Skeletal muscle cell (primary cell): ENCODE results near the gene KRTAP10-3.
"Not testable (repeated sequence)": the region's sequence is repeated elsewhere in the genome, so short reads cannot be mapped to it uniquely, and the experiment has no call there.

Experiments
- DNase-seq: peaks from one replicate; pipeline ENCODE4 v3.0.0-alpha.2; 2010; ENCODE audit warnings: low read depth
- H3K4me3 ChIP-seq: 2 replicates; pipeline ENCODE4 v1.5.1; 2011; ENCODE audit warnings: low read depth, mild to moderate bottlenecking, control low read depth, low read length, moderate library complexity

The KRTAP10-3 gene

DNA sequence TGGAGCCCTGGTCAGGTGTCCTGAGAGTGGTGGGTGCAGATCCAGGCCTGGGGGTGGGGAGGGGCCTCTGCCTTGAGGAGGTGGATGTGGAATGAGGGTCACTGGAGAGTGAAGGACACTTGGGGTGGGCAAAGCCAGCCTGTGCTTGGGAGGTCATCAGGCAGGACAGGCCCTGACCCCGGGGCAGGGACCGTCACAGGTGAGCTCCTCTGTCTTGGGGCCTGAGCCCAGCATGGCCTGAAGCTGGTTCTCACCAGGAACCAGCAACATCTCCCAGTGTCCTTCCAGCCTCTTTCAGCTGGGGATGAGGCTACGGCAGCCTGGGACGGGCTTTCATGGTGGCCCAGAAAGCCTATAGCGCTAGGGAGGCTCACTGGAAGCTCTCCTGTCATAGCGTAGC lies 6.5 kb downstream of the KRTAP10-3 start:
- no peak overlapping the region for H3K4me3 ChIP-seq
- DNase-seq = no peak

DNA sequence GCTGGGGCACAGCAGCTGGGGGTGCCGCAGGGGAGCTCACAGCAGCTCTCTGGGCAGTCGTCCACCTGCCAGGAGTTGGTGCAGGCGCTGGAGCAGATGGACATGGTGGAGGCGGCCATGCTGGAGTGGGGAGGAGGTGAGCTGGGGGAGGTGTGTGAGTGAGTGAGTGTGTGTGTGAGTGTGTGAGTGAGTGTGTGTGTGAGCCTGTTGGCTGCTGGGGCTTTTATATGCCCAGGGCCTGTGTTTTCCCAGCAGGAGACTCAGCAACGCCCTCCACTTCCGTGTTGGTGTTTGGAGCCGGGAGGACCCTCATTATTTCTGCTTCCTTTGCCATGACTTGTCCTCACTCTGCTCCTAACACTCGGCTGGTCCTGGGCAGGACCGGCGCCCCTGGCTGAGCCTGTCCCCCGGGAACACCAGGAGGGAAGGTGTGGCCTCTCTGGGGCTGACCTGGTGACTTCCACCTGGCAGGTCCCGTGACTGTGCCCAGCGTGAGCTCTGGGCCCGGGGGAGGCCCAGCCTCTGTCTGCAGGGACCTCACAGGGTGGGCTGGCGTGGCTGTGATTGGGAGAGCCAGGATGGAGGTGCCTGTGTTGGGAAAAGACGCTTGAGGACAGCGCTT lies 7.1 kb downstream of the KRTAP10-3 start, which contains the start of gene KRTAP10-2:
KRTAP10-2 (minus strand) TSS at position 166 of the 622 bp plus-strand sequence; CDS start at position 119, 47 bp downstream.
- DNase-seq = no peak
- no peak within 1 kb of the TSS for H3K4me3 ChIP-seq

DNA sequence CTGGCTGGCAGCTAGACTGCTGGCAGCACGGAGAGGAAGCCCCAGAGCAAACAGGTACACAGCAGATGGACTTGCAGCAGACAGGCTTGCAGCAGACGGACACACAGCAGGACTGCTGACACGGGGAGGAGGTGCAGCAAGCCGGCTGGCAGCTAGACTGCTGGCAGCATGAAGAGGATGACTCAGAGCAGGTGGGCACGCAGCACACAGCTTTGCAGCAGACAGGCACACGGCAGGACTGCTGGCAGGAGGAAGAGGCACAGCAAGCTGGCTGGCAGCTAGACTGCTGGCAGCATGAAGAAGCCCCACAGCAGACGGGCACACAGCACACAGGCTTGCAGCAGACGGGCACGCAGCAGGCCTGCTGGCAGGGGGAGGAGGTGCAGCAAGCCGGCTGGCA lies 7.8 kb downstream of the KRTAP10-3 start:
- H3K4me3 ChIP-seq = no peak overlapping the region
- DNase-seq = no peak

DNA sequence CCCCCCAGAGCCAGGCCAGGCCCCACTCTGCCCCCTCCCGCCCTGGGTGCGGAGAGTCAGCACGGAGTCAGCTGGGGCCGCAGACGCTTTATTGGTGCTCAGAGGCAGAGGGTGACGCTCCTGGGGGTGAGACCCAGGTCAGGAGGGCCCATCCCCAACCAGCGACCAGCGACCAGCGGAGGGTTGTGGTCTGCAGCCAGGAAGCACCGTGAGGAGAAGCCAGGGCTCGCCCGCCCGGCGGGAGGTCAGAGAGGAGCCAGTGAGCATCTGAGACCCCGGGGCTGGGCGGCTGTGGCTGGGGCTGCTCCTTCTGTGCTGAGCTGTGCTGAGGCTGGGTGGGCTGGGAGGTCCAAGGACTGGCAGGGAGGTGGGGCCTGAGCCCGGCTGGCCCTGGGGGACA lies 8.3 kb downstream of the KRTAP10-3 start:
- not testable (repeated sequence) for DNase-seq, H3K4me3 ChIP-seq

DNA sequence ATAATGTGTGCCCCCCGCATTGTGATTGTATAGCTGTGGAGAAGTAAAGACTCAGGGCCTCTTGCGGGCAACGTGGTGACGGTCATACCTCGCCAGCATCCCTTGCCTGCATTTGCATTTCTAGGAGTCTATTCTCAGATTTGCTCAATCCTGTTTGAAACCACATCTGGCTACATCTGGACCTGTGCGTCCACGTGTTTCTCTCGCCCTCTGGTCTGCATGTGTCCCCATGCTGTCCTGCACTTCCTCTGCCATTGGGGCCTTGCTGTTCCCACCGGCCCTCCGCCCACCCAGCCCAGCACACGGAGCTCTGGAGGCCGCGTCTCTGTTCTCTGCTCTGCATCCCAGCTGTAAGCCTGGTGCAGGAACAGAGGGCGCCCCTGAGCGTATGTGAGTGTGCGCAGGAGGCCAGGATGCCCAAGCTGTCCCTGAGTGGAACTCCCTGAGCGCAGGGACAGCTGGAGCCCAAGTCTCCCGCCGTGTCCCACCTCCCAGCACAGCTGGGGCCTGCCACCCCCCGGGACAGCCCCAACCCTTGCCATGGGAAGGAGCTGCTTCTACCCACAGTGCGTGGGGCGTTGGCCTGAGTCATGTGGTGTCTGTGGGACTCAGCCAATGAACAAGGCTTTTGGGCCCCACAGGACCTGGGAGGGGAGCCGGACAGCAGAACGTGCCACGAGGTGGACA lies 8.9 kb downstream of the KRTAP10-3 start:
- H3K4me3 ChIP-seq = no peak overlapping the region
- DNase-seq = no peak

DNA sequence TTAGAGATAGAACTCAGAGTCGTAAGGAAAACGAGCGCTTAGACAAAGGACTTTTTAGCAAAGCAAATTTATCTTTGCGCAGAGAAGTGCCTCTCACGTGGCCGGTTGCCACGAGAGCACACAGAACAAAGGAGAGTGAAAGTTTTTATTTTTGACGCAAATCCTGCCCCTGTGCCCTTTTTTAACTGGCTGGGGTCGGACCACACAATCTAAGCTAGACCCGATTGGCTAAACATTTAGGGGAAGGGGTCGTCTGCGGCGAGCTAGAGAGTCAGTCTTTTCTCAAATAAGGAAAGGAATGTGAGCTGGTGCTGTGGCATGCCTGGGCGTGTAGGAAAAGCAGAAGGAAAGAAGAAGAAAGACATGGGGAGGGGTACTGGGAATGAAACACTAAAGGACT lies 9.7 kb downstream of the KRTAP10-3 start:
- DNase-seq = no peak
- no peak overlapping the region for H3K4me3 ChIP-seq

DNA sequence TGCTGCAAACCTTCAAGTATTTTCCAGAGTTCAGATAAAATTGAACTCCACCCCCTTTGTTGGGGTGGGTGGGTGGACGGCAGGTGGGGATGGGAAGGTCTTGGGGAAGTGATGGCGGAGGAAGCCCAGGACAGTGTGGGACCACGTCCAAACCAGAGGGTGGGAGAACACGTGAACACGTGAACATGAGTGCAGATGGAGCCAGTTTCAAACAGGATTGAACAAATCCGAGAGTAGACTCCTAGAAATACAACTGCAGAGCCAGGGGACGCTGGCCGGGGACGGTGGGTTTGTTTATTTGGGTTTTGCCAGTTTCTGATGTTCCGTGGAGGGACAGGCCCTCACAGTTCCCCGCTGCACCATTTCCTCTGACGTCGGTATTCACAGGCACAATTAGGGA lies 10.2 kb downstream of the KRTAP10-3 start:
- no peak overlapping the region for H3K4me3 ChIP-seq

DNA sequence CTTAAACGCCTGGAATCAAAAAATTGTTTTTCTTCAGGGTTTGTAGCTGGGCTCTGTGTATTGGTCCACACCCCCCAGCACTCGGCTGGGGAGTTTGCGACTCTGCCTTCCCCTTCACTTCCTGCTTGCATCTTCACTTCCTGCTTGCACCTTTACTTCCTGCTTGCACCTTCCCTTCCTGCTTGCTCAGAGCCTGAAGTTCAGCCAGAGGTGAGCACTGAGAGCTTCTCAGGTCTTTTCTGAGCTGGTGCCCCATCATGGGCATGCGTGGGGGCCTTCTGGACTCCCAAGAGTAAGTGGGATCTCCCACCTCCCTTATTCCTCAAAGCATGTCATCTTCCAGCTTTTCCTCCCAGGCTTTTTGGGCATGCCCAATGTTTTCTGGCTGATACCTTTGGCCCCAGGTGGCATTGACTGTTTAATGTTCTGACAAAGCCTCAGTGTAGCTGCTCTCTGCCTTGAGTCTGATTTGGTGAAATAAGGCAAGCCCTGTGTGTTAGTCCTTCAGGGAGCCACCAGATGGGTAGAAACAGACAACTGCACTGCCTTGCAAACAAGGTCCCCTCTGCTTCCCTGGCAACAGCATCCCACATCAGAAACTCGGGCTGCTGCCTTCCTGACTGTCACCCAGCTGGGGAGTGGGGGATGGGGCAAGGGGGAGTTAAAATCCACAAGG lies 10.8 kb downstream of the KRTAP10-3 start:
- no peak for DNase-seq

More for the DNA sequence above, 10.2 kb downstream of the KRTAP10-3 start:
- DNase-seq = no peak

DNA sequence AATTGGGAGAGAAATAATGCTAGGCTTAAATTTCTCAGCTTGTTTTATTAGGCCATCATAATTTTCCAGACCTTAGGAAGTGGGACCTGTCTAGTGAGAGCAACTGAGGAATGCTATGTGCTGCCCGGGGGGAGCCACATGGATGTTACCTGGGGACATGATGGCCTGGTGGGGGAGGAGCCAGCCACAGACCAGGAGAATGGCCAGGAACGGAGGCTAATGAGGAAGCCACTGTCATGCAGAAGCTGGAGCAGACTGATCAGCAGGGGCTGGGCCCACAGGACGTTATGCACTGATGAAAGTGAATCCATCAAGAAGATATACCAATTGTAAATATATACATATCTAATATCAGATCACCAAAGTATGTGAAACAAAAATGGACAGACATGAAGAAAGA lies 14.0 kb downstream of the KRTAP10-3 start:
- no peak for DNase-seq
- H3K4me3 ChIP-seq = no peak overlapping the region

More for the DNA sequence above, 10.8 kb downstream of the KRTAP10-3 start:
- H3K4me3 ChIP-seq = no peak overlapping the region

DNA sequence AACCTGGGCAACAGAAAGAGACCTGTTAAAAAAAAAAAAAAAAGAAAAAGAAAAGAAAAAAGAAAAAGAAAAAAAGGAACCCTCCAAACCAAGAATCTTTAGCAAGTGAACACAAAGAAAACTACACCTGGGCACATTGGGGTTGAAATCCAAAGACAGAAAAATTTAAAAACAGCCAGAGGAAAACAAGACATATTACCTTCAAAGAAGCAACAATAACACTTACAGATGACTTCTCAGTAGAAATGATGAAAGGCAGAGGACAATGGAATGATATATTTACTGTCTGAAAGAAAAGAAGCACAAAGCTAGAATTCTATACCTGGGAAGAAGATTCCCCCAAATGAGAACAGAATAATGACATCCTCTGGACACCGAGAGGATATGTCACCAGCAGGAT lies 15.9 kb downstream of the KRTAP10-3 start:
- no peak for DNase-seq
- no peak overlapping the region for H3K4me3 ChIP-seq

DNA sequence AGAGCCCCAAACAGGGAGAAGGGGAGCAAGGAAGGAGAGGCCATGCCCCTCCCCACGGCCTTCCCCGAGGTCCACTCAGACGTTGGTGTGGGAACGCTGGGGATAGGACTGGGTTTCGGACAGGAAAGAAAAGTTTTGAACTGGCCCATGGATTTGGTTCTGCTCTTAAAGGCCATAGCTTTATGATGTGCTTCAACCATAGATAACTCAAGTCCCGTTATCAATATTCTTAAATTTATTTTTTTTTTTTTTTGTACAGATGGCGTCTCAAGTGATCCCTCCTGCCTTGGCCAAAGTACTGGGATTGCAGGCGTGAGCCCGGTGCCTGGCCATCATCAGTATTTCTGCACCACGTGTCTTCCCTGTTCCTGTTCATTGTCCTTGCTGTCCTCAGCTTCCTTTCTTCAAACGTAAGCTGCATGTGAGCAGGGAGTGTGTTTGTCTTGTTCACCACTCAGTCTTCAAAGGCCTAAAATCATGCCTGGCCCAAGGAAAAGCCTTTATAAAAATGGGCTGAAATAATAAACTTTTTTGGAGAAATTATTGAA lies 17.8 kb downstream of the KRTAP10-3 start:
- DNase-seq = no peak
- no peak overlapping the region for H3K4me3 ChIP-seq

DNA sequence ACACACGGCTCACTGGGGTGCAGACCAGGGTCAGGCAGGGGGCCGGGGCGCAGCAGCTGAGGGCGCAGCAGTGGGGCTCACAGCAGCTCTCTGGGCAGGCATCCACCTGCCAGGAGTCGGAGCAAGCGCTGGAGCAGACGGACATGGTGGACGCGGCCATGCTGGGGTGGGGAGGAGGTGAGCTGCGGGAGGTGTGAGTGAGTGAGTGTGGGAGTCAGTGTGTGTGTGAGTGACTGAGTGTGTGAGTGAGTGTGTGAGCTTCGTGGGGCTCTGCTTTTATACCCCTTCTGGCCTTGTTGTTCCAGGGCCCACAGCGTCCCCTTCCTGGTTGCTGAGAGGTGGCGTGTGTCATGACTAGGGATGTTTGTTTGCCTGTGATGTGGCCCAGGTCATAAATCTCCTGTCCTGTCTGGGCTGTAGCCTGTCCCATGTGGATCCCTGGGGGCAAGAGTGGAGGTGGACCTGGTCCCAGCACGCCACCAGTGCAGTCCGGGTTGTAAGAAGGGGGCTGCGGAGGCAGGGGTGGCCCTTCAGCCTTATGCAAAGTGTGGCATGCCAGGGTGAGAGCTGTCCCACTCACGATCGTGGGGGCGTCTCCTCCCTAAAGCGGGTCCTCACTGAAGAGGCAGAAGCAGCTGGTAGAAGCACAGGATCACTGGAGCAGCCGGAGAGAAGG lies 18.5 kb downstream of the KRTAP10-3 start, which contains the start of gene KRTAP10-1:
KRTAP10-1 (minus strand) TSS at position 205 of the 676 bp plus-strand sequence; CDS start at position 160, 45 bp downstream.
- H3K4me3 ChIP-seq = no peak within 1 kb of the TSS
- no peak for DNase-seq

DNA sequence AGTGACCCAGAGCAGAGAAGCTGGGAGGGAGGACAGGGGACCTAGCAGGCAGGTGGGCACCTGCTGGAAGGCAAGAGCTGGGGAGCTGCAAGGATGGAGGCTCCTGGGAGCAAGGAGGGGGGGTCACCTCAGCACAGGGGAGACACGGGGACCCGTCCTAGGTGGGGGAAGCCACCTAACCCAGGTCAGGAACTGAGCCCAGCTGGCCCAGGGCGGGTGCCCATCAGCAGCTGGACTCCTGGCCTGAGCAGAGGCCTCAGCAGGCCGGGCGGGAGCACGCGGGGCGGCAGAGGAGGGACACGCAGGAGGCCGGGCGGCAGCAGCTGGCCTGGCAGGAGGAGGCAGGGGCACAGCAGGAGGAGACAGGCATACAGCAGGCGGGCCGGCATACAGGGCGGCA lies 19.5 kb downstream of the KRTAP10-3 start:
- DNase-seq = no peak
- H3K4me3 ChIP-seq = no peak overlapping the region

DNA sequence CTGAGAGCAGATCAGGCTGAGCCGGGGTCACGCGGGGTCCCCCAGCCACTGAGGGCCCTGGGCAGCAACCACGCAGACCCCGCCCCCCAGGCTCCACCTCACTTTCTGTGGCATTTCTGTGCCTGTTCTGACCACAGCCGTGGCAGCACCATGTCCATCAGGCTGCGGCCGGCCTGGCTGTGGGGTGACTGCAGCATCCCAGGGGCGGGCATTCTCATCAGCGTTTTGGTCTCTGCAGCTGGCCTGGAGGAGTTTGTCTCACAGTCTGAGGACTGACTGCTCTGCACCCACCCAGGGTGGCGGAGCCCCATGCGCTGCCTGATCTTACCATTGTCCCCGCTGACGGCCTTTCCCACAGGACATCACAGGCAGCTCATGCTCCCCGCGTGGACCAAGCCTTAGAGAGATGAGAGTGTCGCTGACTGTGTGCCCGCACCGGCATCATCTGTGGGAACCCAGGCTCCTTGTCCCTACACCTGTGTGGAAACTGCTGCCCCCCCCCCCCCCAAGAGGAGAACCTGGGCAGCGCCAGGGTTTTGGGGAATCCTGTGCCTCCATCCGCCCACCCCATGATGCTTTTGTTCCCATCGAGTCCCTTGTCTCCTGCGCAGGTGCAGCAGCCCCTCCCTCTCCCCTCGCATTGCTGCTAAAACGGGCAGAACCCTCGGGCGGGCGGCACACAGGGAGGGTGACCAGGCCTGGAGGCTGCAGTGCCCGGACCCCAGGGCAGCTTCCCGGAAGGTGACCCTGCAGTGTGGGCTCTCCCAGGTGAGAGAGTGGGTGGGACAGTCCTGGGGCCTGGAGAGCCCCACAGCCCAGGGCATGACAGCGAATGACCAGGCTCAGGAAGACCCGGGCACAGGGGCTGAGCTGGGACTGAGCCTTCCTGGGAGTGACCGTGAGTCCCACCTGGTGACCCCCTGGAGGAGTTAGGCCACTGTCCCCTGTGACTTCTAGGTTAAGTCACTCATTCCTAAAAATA lies 20.4 kb downstream of the KRTAP10-3 start:
- no peak overlapping the region for H3K4me3 ChIP-seq
- no peak for DNase-seq

DNA sequence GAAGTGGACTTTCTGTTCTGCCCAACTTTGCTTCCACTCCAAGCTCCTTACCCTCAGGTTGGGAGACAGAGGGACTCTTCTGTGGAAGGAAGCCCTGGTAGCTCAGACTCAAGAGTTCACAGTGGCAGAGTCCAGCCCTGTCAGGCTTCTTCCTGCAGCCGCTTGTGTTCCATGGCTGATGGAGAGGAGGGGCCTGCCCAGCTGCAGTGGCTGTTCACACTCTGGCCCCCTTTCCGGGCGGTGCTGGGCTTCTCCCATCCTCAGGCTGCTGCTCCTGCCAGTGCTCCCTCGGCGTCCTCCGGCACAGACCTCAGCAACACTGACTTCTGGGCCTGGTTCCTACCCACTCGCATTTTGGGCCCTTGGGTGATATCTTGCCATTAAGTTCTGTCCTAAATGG lies 22.6 kb downstream of the KRTAP10-3 start:
- H3K4me3 ChIP-seq = no peak overlapping the region
- no peak for DNase-seq

DNA sequence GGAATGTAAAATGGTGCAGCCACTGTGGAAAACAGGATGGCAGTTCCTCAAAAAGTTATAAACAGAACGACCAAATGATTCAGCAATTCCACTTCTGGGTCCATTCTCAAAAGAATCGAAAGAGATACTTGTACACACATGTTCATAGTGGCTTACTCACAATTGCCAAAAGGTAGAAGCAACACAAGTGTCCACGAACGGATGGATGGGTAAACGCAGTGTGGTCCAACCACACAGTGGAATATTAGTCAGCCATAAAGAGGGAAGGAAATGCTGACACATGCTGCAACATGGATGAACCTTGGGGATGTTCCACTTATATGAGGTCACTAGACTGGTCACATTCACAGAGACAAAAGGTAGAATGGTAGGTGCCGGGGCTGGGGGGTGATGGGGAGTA lies 23.9 kb downstream of the KRTAP10-3 start:
- no peak overlapping the region for H3K4me3 ChIP-seq
- no peak for DNase-seq

DNA sequence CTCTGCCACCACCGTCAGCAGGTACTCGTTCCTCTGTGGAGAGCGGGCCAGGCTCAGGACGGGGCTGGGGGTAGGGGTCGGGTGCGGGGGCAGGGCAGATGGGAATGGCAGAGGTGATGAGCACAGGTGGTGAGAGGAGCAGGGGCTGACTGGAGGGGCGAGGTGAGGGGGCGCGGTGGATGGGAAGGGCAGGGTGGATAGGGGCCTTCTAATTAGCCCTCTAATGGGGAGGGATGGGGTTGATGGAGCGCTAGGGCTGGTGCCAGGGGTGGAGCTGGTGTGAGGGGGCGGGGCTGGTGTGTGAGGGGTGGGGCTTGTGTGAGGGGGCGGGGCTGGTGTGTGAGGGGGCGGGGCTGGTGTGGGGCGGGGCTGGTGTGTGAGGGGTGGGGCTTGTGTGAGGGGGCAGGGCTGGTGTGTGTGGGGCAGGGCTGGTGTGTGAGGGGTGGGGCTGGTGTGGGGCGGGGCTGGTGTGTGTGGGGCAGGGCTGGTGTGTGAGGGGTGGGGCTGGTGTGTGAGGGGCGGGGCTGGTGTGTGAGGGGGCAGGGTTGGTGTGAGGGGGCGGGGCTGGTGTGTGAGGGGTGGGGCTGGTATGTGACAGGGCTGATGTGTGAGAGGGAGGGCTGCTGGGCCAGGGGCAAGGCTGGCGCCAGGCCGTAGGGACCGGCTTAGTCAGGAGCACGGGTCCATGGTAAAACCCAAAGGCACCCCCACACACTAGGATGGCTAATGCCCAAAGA lies 24.5 kb downstream of the KRTAP10-3 start:
- H3K4me3 ChIP-seq = no peak overlapping the region
- no peak for DNase-seq
